HCEC 1CT (cell line): Measurements from ENCODE around the gene TMC8.
"Not testable (repeated sequence)": the region's sequence is repeated elsewhere in the genome, so short reads cannot be mapped to it uniquely, and the experiment has no call there.

Source experiments
- DNase-seq: peaks from one replicate; pipeline ENCODE4 v3.0.0-alpha.2; 2017

TMC8 gene, protein sequence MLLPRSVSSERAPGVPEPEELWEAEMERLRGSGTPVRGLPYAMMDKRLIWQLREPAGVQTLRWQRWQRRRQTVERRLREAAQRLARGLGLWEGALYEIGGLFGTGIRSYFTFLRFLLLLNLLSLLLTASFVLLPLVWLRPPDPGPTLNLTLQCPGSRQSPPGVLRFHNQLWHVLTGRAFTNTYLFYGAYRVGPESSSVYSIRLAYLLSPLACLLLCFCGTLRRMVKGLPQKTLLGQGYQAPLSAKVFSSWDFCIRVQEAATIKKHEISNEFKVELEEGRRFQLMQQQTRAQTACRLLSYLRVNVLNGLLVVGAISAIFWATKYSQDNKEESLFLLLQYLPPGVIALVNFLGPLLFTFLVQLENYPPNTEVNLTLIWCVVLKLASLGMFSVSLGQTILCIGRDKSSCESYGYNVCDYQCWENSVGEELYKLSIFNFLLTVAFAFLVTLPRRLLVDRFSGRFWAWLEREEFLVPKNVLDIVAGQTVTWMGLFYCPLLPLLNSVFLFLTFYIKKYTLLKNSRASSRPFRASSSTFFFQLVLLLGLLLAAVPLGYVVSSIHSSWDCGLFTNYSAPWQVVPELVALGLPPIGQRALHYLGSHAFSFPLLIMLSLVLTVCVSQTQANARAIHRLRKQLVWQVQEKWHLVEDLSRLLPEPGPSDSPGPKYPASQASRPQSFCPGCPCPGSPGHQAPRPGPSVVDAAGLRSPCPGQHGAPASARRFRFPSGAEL

GRCh38 chr17:78130437-78131101, at the start of gene TMC8:
TMC8 (plus strand) TSS chr17:78130771; CDS start chr17:78131589, 818 bp downstream.
- DNase-seq, result no peak

GRCh38 chr17:78081551-78081950, 49.0 kb upstream of the TMC8 start:
- no peak for DNase-seq

DNA sequence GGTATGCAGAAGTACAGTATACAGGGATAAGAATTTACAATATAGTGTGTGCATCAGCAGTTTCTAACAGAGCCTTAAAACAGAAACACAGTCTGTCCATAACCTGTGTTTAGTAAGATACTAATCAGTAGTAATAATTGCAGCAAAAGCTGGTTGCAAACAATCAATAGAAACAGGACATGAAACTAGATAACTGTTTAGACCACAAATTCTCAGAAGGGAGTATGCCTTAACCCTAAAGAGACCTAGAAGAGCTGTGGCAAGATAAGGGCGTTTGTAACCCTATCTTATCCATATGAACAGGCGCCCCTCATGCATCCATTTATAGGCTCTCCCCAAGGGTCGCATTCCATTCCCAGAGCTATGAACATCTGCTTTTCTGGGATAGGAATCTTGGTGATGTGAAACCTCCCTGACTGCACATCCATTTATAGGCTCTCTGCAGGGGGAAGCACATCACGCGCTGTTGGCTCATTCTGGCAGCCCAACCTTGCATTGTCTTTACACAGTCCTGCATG, 48.2 kb upstream of the TMC8 start:
- DNase-seq, result not testable (repeated sequence)

- no peak for DNase-seq
These were observed 47.6 kb upstream of the TMC8 start for GRCh38 chr17:78082988-78083387.

GRCh38 chr17:78086740-78087139, 43.8 kb upstream of the TMC8 start:
- no peak for DNase-seq

DNA sequence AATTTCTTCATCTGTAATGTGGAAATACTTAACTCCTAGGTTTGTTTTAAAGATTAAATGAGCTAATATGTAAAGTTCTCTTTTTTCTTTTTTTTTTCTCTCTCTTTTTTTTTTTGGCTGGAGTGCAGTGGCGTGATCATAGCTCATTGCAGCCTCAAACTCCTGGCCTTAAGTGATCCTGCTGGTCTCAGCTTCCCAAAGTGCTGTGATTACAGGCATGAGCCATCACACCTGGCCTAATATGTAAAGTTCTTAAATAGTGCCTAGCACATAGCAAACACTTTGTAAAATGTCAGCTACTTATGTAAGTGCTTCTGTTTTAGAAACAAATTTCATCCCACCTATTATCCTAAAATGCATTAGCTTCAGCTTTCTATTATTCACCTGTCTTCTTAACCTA, 42.0 kb upstream of the TMC8 start:
- DNase-seq, result no peak

- DNase-seq, result no peak
These were observed 40.8 kb upstream of the TMC8 start for GRCh38 chr17:78089576-78090281.

DNA sequence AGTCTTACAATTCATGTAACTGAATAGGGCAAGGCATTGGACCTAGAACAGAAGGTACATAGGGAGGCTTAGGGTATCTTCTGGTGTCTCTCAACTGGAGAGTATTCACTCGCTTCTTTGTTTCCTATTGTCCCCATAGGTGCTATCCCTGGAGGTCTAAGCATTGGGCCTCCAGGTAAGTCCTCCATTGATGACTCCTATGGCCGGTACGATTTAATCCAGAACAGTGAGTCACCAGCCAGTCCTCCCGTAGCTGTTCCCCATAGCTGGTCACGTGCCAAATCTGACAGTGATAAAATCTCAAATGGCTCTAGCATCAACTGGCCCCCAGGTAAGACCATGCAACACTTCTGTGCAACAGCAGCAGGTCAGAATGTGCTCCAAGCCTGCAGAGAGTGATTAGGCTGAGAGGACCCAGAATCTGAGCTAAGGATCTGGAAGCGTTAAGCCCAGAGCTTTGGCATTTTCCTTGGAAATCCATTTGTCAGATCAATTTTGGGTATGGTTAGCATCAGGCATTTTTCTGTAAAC, 37.7 kb upstream of the TMC8 start:
- DNase-seq, result no peak

DNA sequence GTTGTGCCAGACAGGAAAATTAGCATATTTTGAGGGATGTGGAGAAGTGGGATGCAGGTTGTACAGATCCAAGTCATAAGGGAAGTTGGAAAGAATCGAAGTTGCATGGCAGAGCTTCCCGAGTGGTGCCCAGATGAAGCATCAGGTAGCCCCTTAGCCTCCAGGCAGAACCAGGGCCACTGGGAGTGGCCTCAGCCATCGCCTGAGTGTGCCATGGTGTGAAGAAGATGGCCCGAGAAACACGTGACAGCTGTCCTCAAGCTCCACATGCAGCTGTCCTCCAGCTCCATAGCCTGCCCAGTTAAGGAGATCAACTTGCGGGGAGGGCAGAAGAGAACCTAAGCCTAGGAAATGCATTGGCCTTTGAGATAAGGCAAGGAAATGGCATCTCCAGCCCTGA, 35.5 kb upstream of the TMC8 start:
- no peak for DNase-seq

- no peak for DNase-seq
These were observed 34.5 kb upstream of the TMC8 start for GRCh38 chr17:78096093-78096492.

DNA sequence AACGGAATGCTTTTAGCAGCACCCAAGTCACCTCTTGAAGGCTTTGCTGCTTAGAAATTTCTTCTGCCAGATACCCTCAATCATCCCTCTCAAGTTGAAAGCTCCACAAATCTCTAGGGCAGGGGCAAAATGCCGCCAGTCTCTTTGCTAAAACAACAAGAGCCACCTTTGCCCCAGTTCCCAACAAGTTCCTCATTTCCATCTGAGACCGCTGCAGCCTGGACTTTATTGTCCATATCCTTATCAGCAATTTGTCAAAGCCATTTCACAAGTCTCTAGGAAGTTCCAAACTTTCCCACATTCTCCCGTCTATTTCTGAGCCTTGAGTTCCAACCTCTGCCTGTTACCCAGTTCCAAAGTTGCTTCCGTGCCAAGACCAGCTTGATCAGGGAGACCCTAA, 29.5 kb upstream of the TMC8 start:
- no peak for DNase-seq

DNA sequence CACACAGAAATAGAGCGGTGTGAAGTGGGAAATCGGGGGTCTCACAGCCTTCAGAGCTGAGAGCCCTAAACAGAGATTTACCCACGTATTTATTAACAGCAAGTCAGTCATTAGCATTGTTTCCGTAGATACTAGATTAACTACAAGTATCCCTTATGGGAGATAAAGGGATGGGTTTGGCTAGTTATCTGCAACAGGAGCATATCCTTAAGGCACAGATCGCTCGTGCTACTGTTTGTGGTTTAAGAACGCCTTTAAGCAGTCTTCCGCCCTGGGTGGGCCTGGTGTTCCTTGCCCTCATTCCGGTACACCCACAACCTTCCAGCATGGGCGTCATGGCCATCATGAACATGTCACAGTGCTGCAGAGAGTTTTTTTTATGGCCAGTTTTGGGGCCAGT, 29.0 kb upstream of the TMC8 start:
- no peak for DNase-seq

GRCh38 chr17:78103311-78103710, 27.3 kb upstream of the TMC8 start:
- DNase-seq, result no peak

- no peak for DNase-seq
These were observed 26.0 kb upstream of the TMC8 start for GRCh38 chr17:78104540-78104941.

GRCh38 chr17:78105101-78105500, 25.5 kb upstream of the TMC8 start:
- no peak for DNase-seq

DNA sequence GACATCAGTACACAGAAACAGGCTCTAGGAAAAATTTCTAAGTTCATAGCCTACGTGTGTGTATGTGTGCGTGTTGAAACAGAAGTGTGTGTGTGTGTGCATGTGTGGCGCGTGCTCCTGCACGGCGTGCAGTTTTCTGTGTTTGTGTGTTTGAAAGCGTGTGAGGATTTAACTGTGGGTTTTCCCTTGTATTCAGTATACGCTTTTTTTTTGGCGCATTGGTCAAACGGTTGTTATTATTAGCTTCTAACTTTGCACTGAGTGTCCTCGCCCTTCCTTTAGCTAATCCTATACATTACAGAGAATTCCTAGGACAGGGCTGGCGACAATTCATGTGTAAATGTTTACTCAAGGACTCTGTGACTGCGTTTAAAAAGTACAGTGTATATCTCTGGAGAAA, 25.0 kb upstream of the TMC8 start:
- no peak for DNase-seq

GRCh38 chr17:78106211-78106610, 24.4 kb upstream of the TMC8 start:
- no peak for DNase-seq

GRCh38 chr17:78107457-78107856, 23.1 kb upstream of the TMC8 start:
- no peak for DNase-seq

GRCh38 chr17:78107976-78108725, 22.4 kb upstream of the TMC8 start:
- no peak for DNase-seq

- DNase-seq, result no peak
These were observed 21.7 kb upstream of the TMC8 start for GRCh38 chr17:78108726-78109488.

DNA sequence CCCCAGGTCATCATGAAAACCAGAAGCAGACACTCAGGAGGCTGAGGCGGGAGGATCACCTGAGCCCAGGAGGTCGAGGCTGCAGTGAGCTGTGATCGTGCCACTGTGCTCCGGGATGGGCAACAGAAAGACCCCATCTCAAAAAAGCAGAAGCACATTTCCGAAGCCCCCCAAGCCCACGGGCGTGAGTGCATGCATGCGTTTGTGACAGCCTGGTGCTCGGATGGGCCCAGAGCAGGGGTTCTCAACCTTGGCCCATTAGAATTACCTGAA, 21.1 kb upstream of the TMC8 start:
- no peak for DNase-seq
